ENCODE data around the gene FAM83F. TPM values are rescaled to one million over a fixed set of nuclear protein-coding genes. Genes with fewer than 3 reads are reported as not detected.
A peak's percentile ranks its signal among the peaks of the same experiment; 100 is the strongest.
"Not testable (repeated sequence)": the region's sequence is repeated elsewhere in the genome, so short reads cannot be mapped to it uniquely, and the experiment has no call there.

Gene FAM83F
- total RNA-seq = 10 to 100 TPM; 32.4 to 52.9 (median 41.2) TPM

DNA sequence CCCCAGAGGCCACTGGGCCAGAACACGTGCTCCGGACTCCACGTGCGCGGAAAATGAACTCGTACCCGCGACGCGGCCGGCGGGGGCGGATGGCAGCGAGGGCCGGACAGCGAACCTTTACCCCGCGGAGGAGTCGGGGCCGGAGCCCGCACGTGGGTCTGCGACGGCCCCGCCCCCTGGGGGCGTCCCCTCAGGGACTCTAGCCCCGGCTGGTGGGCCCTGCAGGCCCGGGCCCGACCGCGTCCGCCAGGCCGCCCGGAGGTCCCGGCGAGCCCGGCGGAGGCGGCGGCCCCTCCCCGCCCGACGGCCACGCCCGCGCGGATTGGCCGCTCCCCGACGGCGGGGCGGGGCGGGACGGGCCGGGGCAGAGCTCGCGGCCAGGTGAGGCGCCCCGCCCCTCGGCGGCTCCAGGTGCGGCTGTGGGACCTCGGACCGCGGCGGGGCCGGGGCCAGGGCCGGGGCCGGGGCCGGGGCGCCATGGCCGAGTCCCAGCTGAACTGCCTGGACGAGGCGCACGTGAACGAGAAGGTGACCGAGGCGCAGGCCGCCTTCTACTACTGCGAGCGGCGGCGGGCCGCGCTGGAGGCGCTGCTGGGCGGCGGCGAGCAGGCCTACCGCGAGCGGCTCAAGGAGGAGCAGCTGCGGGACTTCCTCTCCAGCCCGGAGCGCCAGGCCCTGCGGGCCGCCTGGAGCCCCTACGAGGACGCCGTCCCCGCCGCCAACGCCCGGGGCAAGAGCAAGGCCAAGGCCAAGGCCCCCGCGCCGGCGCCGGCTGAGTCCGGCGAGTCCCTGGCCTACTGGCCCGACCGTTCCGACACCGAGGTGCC, at the start of gene FAM83F:
Gene FAM83F, plus strand, starts transcription at position 389 of the 827 bp plus-strand sequence. Its CDS starts 89 bp downstream, at position 478.
- no peak for TF ChIP-seq POLR2A (IDR thresholded peaks at IDR 0.05)
- TF ChIP-seq, protein P1, sequence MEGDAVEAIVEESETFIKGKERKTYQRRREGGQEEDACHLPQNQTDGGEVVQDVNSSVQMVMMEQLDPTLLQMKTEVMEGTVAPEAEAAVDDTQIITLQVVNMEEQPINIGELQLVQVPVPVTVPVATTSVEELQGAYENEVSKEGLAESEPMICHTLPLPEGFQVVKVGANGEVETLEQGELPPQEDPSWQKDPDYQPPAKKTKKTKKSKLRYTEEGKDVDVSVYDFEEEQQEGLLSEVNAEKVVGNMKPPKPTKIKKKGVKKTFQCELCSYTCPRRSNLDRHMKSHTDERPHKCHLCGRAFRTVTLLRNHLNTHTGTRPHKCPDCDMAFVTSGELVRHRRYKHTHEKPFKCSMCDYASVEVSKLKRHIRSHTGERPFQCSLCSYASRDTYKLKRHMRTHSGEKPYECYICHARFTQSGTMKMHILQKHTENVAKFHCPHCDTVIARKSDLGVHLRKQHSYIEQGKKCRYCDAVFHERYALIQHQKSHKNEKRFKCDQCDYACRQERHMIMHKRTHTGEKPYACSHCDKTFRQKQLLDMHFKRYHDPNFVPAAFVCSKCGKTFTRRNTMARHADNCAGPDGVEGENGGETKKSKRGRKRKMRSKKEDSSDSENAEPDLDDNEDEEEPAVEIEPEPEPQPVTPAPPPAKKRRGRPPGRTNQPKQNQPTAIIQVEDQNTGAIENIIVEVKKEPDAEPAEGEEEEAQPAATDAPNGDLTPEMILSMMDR (IDR thresholded peaks at IDR 0.05) = no peak
- DNase-seq (ENCODE audit: low spot score in 2 of 2) = no peak
- peak within 1 kb of the TSS; percentile 33 for H3K4me3 ChIP-seq (ENCODE audit: low read depth, poor library complexity, severe bottlenecking)
- WGBS, 2 donors = 10 to 14% methylated on average over 7 to 29 of the region's 115 CpGs
- intact Hi-C loops (cut with DNase I; ENCODE audit: low total_unique reads) = no loop called here

DNA sequence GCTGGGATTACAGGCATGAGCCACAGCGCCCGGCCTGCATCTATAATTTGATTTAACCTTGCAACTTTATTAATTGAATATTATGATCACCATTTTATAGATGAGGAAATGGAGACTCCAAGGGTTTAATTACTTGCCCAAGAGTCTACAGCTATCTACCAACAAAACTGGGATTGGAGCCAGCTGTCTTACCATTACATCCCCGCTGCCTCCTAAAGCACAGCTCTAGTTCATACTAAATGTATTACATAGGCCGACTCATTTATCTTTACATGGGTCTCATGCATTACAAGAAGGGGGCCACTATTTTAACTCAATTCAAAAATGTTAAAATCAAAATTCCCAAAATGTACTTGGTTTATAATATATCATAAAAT, 48.6 kb upstream of the FAM83F start:
- no peak overlapping the region for H3K4me3 ChIP-seq (ENCODE audit: low read depth, poor library complexity, severe bottlenecking)
- WGBS, 2 donors = 95% methylated on average over 4 of the region's 4 CpGs
- no peak for TF ChIP-seq POLR2A (IDR thresholded peaks at IDR 0.05)
- intact Hi-C loops (cut with DNase I; ENCODE audit: low total_unique reads) = no loop called here
- no peak for DNase-seq (ENCODE audit: low spot score in 2 of 2)

GRCh38 chr22:39946503-39947219, 48.1 kb upstream of the FAM83F start:
- 59 to 60% methylated on average over 8 of the region's 8 CpGs for WGBS, 2 donors
- H3K4me3 ChIP-seq (ENCODE audit: low read depth, poor library complexity, severe bottlenecking) = no peak overlapping the region
- TF ChIP-seq POLR2A (IDR thresholded peaks at IDR 0.05) = no peak
- TF ChIP-seq, protein P1 (IDR thresholded peaks at IDR 0.05) = no peak
- intact Hi-C loops (cut with DNase I; ENCODE audit: low total_unique reads) = no loop called here
- DNase-seq (ENCODE audit: low spot score in 2 of 2) = no peak

DNA sequence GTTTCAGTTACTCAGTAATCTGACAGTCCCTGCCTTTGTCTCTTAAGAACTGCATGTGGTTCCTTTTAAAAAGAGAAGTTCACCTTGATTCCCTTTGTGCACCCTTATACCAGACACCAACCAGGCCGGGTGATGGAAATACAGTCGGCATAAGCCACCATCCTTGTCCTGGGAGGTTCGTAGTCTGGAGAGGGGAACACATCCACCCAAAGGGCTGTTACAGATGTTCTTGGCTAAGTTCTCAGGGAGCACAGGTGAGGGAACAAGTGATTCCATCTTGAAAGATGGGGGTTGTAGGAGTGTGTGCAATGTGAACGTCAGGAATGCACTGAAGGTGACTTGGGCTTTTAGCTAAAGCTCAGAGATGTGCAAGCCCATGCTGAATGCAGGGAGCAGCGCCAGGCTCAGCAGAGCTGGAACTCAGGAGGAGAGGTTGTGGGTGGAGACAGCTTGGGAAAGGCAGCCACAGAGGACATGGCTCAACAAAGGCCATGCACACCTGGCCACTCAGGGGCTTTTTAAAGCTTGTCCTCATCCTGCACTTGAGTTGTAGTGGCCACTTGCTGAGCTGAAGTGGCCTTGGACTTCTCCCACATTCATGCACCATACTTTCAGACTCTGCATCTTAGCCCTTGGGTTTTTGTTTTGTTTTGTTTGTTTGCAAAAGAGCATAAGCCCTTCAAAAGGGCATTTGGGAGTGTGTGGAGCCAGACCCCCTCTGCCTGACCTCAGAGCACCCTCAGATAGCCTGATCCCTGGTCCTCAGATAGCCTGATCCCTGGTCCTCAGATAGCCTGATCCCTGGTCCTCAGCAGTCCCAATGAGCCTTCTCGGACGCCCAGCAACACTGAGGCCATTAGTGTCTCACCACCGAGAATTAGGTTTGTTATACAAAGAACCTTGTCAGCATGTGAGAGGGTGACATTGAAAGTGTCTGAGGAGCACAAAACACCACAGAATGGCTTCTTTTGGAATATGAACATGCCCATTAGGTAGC, 47.2 kb upstream of the FAM83F start:
- DNase-seq (ENCODE audit: low spot score in 2 of 2) = no peak
- WGBS, 2 donors = 86% methylated on average over 8 of the region's 8 CpGs
- intact Hi-C loops (cut with DNase I; ENCODE audit: low total_unique reads) = no loop called here
- H3K4me3 ChIP-seq (ENCODE audit: low read depth, poor library complexity, severe bottlenecking) = no peak overlapping the region
- no peak for TF ChIP-seq POLR2A (IDR thresholded peaks at IDR 0.05)
- TF ChIP-seq, protein P1 (IDR thresholded peaks at IDR 0.05) = no peak

GRCh38 chr22:39949964-39950737, 44.6 kb upstream of the FAM83F start:
- DNase-seq (ENCODE audit: low spot score in 2 of 2) = no peak
- intact Hi-C loops (cut with DNase I; ENCODE audit: low total_unique reads) = no loop called here
- TF ChIP-seq, protein P1 (IDR thresholded peaks at IDR 0.05) = no peak
- no peak for TF ChIP-seq POLR2A (IDR thresholded peaks at IDR 0.05)
- WGBS, 2 donors = 78 to 88% methylated on average over 8 of the region's 8 CpGs
- H3K4me3 ChIP-seq (ENCODE audit: low read depth, poor library complexity, severe bottlenecking) = no peak overlapping the region

GRCh38 chr22:39951603-39952293, 43.0 kb upstream of the FAM83F start:
- H3K4me3 ChIP-seq (ENCODE audit: low read depth, poor library complexity, severe bottlenecking); DNase-seq (ENCODE audit: low spot score in 2 of 2); intact Hi-C loops (cut with DNase I; ENCODE audit: low total_unique reads): not testable (repeated sequence)
- WGBS, 2 donors = 76 to 79% methylated on average over 11 of the region's 11 CpGs
